ENCODE results near the gene AP1M2.

Gene AP1M2

DNA sequence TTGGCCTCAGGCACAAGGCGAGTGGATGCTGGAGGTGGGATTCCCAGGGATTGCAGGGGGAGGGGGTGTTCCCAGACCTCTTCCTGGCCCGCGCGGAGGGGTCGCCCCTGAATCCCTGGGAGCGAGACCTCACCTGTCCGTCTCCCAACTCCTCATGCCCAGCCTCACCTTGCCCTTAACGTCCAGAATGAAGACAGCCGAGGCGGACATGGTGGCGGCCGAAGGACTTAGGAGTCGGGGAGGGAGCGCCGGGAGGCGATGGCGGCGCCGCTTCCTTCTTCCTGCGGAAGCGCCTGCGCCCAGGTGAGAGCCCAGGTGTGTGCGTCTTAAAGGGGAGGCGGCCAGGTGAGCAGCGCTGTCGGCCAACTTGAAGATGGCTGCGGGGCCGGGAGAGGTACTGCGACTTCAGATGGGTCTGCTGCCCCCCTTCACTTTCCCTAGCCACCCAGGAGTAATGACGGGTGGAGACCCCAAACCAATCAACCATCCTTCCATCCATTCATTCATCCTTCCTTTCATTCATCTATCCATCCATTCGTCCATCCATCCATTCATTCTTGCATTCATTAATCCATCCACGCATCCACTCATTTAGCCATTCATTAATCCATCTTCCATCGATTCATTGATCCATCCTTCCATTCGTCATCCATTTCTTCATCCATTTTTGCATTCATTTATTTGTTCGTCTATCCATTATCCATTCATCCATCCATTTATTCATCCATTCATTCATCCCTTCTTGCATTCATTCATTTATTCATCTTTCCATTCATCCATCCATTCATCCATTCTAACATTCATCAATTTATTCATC lies at the start of gene AP1M2:
Gene AP1M2, minus strand, starts transcription at position 291 of the 817 bp plus-strand sequence. Its CDS starts 81 bp downstream, at position 210.
- no peak for DNase-seq

DNA sequence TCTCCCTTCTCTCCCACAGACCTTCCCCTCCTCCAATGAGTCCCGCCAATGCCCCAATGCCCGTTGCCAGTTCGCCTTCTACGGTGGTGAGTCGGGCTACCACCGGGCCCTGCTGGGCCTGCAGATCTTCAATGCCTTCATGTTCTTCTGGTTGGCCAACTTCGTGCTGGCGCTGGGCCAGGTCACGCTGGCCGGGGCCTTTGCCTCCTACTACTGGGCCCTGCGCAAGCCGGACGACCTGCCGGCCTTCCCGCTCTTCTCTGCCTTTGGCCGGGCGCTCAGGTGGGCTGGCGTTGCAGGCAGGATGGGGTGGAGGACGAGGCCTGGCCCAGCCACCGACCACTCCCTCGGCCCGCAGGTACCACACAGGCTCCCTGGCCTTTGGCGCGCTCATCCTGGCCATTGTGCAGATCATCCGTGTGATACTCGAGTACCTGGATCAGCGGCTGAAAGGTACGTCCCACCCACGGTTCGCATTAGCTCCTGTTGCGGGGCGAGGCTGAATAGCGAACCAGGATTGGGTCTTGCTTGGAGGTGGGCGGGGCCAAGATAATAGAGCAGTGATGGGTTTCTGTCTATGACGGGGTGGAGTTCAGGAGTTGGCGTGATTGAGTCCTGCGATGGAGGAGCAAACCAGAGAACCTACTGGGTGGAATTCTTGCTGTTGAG lies 49.3 kb upstream of the AP1M2 start:
- no peak for DNase-seq

DNA sequence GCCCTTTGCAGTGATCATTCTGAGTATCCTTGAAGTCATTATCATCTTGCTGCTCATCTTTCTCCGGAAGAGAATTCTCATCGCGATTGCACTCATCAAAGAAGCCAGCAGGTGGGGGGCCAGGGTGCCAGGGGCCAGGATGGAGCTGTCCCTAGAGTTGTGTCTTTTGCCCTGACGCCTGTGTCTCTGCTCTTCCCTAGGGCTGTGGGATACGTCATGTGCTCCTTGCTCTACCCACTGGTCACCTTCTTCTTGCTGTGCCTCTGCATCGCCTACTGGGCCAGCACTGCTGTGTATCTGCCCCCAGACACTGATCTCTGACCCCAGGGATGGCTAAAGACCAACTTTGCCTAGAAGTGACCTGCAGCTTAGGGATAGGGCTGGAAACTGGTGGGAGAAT lies 47.9 kb upstream of the AP1M2 start:
- no peak for DNase-seq

DNA sequence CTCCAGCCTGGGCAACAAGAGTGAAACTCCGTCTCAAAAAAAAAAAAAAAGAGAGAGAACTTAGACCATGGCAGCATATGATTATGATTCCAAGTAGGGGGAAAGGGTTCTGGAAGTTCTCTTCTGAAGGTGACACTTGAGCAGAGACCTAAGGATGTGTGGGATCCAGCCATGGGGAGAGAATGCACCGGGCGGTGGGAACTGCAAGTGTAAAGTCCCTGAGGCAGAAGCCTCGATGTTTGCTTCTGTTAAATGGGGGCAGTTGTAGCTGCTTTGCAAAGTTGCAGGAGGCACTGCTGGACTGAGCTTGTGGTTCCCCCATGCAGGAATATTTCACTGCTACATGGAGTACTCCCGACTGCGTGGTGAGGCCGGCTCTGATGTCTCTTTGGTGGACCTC lies 47.3 kb upstream of the AP1M2 start:
- no peak for DNase-seq

DNA sequence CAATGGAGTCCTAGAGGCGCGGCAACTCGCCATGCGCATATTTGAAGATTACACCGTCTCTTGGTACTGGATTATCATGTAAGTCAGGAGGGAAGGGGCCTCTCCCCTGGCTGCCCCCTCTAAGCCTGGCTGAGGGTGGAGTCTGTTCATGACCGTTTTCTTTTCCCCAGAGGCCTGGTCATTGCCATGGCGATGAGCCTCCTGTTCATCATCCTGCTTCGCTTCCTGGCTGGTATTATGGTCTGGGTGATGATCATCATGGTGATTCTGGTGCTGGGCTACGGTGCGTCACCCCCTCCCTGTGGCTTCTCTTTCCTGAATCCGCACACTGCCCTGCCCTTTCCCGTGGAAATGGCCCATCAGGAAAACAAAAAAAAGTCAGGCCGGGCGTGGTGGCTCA lies 44.8 kb upstream of the AP1M2 start:
- no peak for DNase-seq

DNA sequence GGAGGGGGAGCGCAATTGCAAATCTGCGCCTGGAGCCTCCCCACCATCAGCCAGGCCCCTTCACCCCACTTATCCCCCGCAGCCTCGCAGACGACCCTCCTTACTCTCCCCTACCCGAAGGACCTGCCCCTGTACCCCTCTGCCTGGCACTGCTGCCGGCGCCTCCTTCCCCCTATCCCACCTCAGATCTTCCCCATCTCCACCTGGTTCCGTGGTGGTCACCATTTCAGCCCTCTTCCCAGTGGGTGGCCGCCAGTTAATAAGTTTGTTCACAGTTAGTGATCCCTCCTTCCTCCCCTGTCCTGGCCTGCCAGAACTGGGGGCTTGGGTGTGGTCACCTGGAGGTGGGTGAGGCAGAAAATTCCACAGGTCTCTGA lies 38.6 kb upstream of the AP1M2 start:
- DNase-seq = no peak

DNA sequence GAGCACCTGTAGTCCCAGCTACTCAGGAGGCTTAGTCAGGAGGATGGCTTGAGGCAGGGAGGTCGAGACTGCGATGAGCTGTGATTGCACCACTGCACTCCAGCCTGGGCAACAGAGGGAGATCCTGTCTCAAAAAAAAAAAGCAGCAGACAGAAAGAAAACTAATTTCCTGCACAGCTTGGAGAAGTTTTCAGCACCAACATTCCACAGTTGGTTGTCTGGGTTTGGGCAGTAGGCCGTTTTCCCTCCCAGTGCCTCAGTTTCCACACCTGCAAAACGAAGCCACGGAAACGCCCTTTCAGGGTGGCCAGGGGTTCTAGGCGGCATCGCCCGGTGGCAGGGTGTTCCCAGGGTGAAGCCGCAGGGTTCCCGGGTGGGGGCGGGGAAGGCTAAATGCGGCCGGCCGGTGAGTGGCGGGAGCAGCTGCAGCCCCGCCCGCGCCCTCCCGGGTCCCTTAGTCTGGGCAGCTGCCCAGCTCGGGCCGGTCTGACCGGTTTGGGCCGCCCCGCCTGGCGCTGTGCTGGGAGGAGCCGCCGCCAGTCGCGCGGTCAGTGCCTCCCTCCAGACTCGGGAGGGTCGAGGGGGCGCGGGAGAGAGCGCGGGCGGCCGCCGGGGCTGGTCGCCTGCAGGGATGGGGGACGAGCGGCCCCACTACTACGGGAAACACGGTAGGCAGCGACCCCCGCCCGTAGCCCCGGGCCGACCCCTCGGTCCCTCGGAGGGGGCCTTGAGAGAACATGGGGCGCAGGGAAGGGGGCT lies 38.1 kb upstream of the AP1M2 start, which contains the start of gene SLC44A2:
Gene SLC44A2, plus strand, starts transcription at position 551 of the 759 bp plus-strand sequence. Its CDS starts 81 bp downstream, at position 632.
- no peak for DNase-seq

DNA sequence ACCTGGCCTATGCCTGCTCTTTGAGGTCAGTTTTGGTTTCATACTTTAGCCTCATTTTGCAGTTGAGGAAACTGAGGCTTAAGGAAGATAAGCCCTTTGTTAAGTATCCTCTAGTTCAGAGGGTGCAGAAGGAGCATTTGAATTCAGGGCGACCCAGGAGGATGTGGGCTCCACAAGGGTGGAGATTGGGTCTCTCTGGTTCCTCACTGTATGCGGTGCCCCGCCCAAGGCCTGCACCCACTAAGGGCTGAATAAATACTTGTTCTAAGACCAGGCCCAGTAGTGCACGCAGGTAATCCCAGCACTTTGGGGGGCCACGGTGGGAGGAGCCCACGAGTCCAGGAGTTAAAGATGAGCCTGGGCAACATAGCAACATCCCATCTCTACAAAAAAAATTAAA lies 37.5 kb upstream of the AP1M2 start:
- DNase-seq = no peak

DNA sequence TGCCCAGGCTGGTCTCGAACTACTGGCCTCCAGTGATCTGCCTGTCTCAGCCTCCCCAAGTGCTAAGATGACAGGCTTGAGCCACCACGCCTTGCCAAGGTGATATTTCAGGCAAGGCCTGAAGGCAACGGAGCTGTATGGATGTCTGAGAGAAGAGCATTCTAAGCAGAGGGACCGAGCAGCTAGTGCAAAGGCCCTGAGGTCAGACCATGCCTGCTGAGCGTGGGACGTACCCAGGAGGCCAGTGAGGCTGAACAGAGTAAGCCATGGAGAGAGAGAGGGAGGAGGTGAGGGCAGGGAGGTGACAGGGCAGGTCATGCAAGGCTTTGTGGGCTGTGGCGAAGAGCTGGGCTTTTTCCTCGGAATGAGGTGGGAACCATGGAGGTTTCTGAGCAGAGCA lies 34.9 kb upstream of the AP1M2 start:
- no peak for DNase-seq

DNA sequence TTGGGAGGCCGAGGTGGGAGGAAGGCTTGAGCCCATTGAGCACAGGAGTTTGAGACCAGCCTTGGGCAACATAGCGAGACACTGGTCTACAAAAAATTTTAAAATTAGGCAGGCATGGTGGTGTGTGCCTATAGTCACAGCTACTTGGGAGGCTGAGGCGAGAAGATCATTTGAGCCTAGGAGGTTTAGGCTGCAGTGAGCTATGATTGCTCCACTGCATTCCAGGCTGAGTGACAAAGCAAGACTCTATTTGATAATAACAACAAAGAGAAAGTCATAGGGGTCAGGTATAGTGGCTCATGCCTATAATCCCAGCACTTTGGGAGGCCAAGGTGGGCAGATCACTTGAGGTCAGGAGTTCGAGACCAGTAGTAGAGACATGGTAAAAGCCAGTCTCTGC lies 33.7 kb upstream of the AP1M2 start:
- no peak for DNase-seq

DNA sequence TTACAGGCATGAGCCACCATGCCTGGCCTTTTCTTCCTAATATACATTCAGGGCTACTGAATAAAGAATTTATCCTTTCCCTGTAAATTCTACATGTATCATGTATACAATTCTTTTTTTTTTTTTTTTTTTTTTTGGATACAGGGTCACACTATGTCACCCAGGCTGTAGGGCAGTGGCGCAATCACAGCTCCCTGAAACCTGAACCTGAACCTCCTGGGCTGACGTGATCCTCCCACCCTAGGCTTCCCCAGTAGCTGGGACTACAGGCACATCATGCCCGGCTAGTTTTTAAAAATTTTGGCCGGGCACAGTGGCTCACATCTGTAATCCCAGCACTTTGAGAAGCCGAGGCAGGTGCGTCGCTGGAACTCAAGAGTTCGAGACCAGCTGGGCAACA lies 31.7 kb upstream of the AP1M2 start:
- no peak for DNase-seq

DNA sequence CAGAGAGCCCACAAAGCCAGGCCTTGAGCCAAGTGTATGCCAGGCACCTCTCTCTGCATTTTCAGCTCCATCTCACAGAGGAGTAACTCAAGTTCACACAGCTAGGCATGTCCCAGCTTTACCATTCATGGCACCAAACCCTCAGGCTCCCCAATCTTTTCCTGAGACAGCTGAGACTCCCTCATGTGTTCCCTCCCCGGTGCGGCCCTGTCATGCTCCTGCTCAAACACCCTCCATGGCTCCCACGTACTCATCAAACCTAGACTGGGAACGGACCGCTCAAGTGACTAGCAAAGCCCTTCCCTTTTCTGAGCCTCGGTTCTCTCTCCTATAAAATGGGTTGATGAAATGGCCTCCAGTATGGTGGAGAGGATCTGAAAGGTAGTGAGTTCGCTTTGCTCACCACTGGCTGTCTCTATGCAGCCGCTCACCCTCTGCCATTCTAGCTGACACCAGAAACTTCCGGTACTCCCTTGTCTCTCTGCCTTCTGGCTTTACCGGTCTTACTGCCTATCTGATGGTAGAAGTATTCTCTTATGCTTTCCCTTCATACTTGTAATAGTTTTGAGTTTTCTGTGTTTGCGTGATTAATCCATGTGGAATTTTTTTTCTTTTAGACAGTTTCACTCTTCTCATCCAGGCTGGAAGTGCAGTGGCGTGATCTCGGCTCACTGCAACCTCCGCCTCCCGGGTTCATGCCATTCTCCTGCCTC lies 30.5 kb upstream of the AP1M2 start:
- DNase-seq = no peak

DNA sequence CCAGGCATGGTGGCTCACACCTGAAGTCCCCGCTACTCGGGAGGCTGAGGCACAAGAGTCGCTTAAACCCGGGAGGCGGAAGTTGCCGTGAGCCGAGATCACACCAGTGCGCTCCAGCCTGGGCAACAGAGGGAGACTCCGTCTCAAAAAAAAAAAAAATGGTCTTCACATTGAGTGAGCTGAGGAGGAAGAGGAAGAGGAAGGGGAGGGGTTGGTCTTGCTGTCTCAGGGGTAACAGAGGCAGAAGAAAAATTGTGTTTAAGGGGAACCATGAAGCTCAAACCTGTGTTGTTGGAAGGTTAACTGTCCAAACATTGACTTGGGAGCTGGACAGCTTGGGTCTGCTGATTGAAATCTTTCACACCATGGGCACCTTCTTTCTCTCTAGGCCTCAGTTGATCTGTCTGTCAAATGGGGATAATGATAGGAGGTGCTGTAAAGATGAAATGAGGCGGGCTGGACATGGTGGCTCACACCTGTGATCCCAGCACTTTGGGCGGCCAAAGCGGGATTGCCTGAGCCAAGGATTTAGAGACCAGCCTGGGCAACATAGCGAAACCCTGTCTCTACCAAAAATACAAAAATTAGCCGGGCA lies 28.4 kb upstream of the AP1M2 start:
- DNase-seq = no peak

DNA sequence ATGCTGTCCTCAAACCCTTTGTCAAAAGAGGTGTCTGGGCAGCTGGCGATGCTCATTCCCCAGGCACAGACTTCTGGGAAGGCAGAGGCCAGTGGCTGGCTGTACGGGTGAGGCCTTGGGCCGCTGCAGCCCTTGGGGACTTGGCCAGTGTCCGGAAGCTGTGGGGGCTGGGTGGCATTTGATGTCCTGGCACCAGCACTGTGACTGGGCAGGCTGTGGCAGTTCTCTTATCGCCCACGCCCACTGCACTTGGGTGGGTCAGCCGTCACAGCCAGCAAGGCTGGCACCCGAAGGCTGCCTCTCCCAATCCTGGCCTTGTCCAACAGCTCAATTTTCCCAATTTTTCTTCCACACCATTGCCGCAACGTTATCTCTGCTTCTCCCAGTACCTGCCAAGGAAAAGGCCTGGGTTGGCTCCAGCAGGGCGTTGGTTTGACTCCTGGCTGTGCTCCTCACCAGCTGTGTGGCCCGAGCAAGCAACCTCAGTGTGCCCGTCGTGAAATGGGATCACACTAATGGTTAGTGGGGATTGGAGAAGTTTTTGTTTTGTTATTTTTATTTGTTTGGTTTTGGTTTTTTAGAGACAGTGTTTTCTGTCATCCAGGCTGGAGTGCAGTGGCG lies 25.5 kb upstream of the AP1M2 start:
- DNase-seq = no peak

DNA sequence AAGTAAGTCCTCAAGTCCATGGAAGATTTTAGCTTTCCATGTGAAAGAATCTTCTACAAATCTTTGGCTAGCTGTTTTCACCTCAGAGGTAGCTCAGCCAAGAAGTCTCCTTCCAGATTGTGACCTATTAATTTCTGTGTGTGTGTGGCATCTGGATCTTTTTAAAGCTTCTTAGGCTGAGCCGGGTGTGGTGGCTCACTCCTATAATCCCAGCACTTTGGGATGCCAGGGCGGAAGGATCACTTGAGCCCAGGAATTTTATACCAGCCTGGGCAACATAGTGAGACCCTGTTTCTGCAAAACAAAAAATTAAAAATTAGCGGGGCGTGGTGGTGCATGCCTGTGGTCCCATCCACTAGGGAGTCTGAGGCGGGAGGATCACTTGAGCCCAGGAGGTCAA lies 24.8 kb upstream of the AP1M2 start:
- no peak for DNase-seq

DNA sequence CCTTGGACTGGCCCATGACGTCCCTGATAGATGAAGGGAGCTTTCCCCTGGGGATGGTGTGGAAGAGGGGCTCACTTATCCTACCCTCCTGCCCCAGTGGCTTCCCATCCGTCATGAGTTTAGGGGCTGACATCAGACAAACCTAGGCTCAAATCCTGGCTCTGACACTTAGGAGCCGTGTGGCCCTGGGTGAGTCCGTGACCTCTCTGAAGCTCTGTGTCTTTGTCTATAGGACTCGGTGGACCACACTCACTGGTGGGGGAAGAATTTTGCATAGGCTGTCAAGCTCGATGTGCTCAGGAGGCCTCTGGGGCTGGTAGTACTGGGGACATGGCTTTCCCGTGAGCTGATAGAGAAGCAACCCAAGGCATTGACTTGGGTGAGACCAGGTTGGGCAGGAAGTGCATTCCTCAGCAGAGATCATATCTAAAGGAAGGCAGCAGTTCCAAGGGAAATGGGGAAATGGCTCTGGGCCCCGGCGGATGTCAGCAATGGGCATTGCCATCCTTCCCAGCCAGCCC lies 17.4 kb upstream of the AP1M2 start:
- peak; percentile 8 for DNase-seq

DNA sequence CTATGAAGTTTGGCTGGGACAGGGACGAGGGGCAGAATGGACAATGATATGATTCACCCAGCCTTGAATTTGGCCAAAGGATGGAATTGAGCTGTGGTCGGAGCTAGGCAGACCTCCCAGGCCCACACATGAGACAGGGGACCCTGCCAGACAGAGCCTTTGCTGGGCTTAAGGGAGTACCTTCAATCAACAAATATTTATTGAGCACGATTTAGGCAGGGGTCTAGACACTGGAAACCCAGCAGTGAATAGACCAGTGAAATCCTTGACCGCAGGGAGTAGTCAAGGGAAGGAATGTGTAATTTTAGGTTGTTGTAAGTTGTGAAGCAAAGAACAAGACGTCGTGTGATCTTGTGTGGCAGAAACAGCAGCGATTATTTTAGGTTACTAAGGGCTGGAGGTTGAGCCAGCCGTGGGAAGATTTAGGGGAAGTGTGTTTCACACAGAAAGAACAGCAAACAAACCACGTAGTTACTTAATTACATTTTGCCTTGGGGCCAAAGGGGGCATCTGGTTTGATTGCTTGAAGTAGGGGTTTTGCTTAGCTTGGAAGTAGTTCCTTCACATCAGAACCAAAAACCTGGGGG lies 16.9 kb upstream of the AP1M2 start:
- peak; percentile 26 for DNase-seq

DNA sequence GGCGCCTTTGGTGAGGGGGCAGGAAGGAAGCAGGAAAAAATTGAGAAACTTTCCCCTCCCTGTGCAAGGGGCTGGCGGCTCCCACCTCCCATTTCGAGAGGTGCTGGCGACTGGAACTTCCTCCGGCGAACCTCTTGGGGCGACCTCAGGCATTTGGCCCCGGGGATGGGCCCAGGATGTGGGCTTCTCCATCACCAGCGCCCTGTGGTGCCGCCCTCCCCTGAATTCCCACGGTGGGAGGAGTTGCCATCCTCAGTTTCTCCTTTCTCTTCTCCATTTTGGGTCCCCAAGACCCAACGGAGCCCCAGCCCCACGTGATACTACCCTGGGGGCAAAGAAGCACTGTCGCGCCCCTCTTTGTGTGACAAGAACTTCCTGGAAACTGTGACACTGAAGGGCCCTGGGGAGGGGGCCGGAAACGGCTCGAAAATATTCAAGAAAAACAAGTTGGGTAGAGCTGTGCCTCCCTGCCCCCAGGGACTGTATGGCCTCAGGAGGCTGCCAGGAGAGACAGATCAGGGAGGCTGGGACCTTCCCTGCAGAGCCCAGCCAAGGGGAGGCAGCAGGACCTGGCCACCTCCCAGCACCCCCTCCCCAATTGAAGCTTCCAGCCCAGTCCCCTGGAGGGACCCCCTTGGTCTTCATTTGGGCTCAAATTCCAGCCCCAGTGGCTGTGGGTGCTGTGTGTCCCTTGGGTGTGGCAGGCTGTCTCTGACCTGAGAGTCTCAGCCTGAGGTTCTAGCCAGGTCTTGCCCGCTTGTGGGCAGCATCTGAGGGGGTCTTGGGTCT lies 16.2 kb upstream of the AP1M2 start:
- DNase-seq = peak; percentile 74

DNA sequence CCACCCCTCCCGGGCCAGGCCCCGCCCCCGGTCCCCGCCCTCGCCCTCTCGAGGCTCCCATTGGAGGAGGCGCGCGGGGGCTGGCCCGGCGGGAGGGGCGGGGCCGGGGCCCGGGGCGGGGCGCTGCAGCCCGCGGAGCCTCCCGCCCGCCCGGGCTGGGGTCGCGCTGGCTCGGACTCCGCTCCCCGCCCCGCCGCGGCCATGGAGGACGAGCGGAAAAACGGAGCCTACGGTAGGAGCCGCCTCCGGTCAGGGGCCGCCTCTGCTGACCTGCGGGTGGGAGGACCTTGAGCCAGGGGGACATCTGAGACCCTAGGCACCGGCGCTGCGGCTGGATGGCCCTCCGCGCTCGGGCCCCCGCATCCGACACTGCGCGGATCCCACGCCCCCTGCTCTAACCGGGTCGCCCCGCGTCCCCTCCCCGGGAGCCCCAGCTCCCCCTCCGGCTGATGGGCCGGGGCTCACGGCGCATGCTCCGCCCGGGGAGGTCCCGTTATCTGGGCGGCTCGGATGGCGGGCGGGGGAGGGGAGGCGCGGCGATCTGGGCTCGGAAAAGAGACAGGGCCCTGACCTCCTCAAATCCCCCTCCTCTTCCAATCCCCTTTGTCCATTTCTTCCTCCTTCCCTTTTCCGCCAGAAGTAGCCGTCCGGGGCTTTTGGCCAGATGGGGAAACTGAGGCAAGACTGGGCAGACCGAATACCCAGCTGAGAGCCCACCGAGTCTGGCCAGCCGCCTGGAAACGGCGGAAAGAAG lies 15.4 kb upstream of the AP1M2 start:
- peak; percentile 93 for DNase-seq

DNA sequence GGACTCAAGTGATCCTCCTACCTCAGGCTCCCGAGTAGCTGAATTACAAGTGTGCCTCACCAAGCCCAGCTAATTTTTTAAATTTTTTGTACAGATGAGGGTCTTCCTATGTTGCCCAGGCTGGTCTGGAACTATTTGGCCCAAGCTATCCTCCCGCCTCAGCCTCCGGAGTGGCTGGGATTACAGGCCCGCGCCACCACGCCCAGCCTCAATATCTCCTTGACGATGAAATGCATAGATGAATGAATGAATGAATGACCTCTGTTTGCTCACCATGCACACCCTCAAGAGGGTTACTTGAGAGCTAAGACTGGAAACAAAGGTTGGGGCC lies 14.9 kb upstream of the AP1M2 start:
- DNase-seq = no peak

Measured in activated CD4-positive, alpha-beta T cell treated with anti-CD3 and anti-CD28 coated beads, Interleukin-2, Interleukin-6, amounts not matched to agents 100 ng/mL and 50 ng/mL, durations not matched to agents 16 hours and 8 hours (primary cell).